H9 (cell line): ENCODE data around the gene GNB1L. TPM values are rescaled to one million over a fixed set of nuclear protein-coding genes. Genes with fewer than 3 reads are reported as not detected.

Experiments used
- DNase-seq: peaks from one replicate; pipeline ENCODE4 v3.0.0-alpha.2; 2017
- H2AFZ ChIP-seq: one replicate; pipeline ENCODE4 v1.6.1; 2013; ENCODE audit warnings: mild to moderate bottlenecking, low read length, control low read depth, moderate library complexity
- H2AK5ac ChIP-seq: 2 replicates; pipeline ENCODE4 v1.6.1; 2013; ENCODE audit warnings: low read length, control low read depth, mixed read lengths; ENCODE audit not compliant: insufficient read length
- H2BK120ac ChIP-seq: one replicate; pipeline ENCODE4 v1.6.1; 2013; ENCODE audit warnings: low read depth, mild to moderate bottlenecking, low read length, control low read depth, inconsistent platforms; ENCODE audit not compliant: poor library complexity, severe bottlenecking
- H2BK12ac ChIP-seq: 2 replicates; pipeline ENCODE4 v1.6.1; 2013; ENCODE audit warnings: low read length, control low read depth, mixed read lengths, low read depth; ENCODE audit not compliant: insufficient read length
- H2BK15ac ChIP-seq: 2 replicates; pipeline ENCODE4 v1.6.1; 2013; ENCODE audit warnings: low read depth, low read length, control low read depth
- H2BK20ac ChIP-seq: one replicate; pipeline ENCODE4 v1.6.1; 2013; ENCODE audit warnings: low read depth, mild to moderate bottlenecking, low read length, control low read depth, inconsistent platforms; ENCODE audit not compliant: poor library complexity, severe bottlenecking
- H2BK5ac ChIP-seq: 2 replicates; pipeline ENCODE4 v1.6.1; 2013; ENCODE audit warnings: low read length, control low read depth, mixed read lengths; ENCODE audit not compliant: insufficient read length
- H3K14ac ChIP-seq: 2 replicates; pipeline ENCODE4 v1.6.1; 2013; ENCODE audit warnings: low read length, control low read depth; ENCODE audit not compliant: insufficient read depth
- H3K18ac ChIP-seq: 2 replicates; pipeline ENCODE4 v1.6.1; 2013; ENCODE audit warnings: low read depth, mild to moderate bottlenecking, mixed read lengths, low read length, control low read depth; ENCODE audit not compliant: insufficient read length
- H3K23ac ChIP-seq: 2 replicates; pipeline ENCODE4 v1.6.1; 2013; ENCODE audit warnings: low read length, control low read depth, mixed read lengths, low read depth; ENCODE audit not compliant: insufficient read length
- H3K23me2 ChIP-seq: 2 replicates; pipeline ENCODE4 v1.6.1; 2013; ENCODE audit warnings: low read depth, mild to moderate bottlenecking, mixed read lengths, low read length, control low read depth; ENCODE audit not compliant: insufficient read length, poor library complexity, severe bottlenecking
- H3K27ac ChIP-seq: 2 replicates; pipeline ENCODE4 v1.5.1; 2013; ENCODE audit warnings: low read length, control low read depth, mixed read lengths, low read depth; ENCODE audit not compliant: insufficient read length
- H3K27me3 ChIP-seq: 2 replicates; pipeline ENCODE4 v1.6.1; 2013; ENCODE audit warnings: low read length, control low read depth, inconsistent platforms; ENCODE audit not compliant: insufficient read depth
- H3K4ac ChIP-seq: 2 replicates; pipeline ENCODE4 v1.6.1; 2013; ENCODE audit warnings: low read depth, mild to moderate bottlenecking, control low read depth, inconsistent platforms, low read length, moderate library complexity
- H3K4me1 ChIP-seq: 2 replicates; pipeline ENCODE4 v1.6.1; 2013; ENCODE audit warnings: low read length, control low read depth, inconsistent platforms; ENCODE audit not compliant: insufficient read depth
- H3K4me2 ChIP-seq: 2 replicates; pipeline ENCODE4 v1.6.1; 2013; ENCODE audit warnings: low read length, control low read depth, mixed read lengths; ENCODE audit not compliant: insufficient read length, insufficient read depth
- H3K56ac ChIP-seq: 2 replicates; pipeline ENCODE4 v1.6.1; 2013; ENCODE audit warnings: low read depth, mild to moderate bottlenecking, mixed read lengths, low read length, control low read depth; ENCODE audit not compliant: insufficient read length
- H3K79me1 ChIP-seq: 2 replicates; pipeline ENCODE4 v1.6.1; 2013; ENCODE audit warnings: low read depth, mild to moderate bottlenecking, moderate library complexity, low read length, control low read depth, inconsistent platforms; ENCODE audit not compliant: insufficient read depth, poor library complexity, severe bottlenecking
- H3K79me2 ChIP-seq: 2 replicates; pipeline ENCODE4 v1.6.1; 2013; ENCODE audit warnings: low read length, control low read depth, inconsistent platforms; ENCODE audit not compliant: insufficient read depth
- H3K9ac ChIP-seq: 2 replicates; pipeline ENCODE4 v1.6.1; 2013; ENCODE audit warnings: low read length, control low read depth, mixed read lengths; ENCODE audit not compliant: insufficient read length; ENCODE audit errors: extremely low read depth
- H3K9me3 ChIP-seq: one replicate; pipeline ENCODE4 v1.6.1; 2013; ENCODE audit warnings: low read depth, low read length, inconsistent platforms; ENCODE audit not compliant: control insufficient read depth
- H3T11ph ChIP-seq: one replicate; pipeline ENCODE4 v1.6.1; 2013; ENCODE audit warnings: mild to moderate bottlenecking, low read length, control low read depth, inconsistent platforms
- H4K20me1 ChIP-seq: one replicate; pipeline ENCODE4 v1.6.1; 2013; ENCODE audit not compliant: control insufficient read depth, insufficient read length, insufficient read depth
- H4K5ac ChIP-seq: 2 replicates; pipeline ENCODE4 v1.6.1; 2013; ENCODE audit warnings: low read depth, mild to moderate bottlenecking, mixed read lengths, low read length, control low read depth; ENCODE audit not compliant: insufficient read length
- H4K8ac ChIP-seq: replicated peaks from 2 replicates; pipeline ENCODE4 v1.6.1; 2013; ENCODE audit warnings: low read length, control low read depth, mixed read lengths, low read depth; ENCODE audit not compliant: insufficient read length
- H4K91ac ChIP-seq: 2 replicates; pipeline ENCODE4 v1.6.1; 2013; ENCODE audit warnings: low read depth, mild to moderate bottlenecking, moderate library complexity, mixed read lengths, low read length, control low read depth; ENCODE audit not compliant: insufficient read length
- H3K27ac Mint-ChIP-seq, 3 experiments: 2 replicates in 2 of 3; 3 replicates in 1 of 3; pipeline ENCODE4 v1.8.0; 2020 to 2021; ENCODE audit warnings: mixed read lengths in 3 of 3, mild to moderate bottlenecking in 1 of 3, moderate library complexity in 1 of 3
- H3K27me3 Mint-ChIP-seq: 2 replicates; pipeline ENCODE4 v1.8.0; 2021; ENCODE audit warnings: low read depth, mild to moderate bottlenecking, moderate library complexity, mixed read lengths
- H3K36me3 Mint-ChIP-seq, 3 experiments: 2 replicates in 2 of 3; 3 replicates in 1 of 3; pipeline ENCODE4 v1.8.0; 2020 to 2021; ENCODE audit warnings: low read depth in 3 of 3, mixed read lengths in 3 of 3; ENCODE audit not compliant: insufficient read depth in 1 of 3
- H3K4me1 Mint-ChIP-seq, 2 experiments: 2 replicates each; pipeline ENCODE4 v1.8.0; 2020; ENCODE audit warnings: mixed read lengths in 2 of 2
- H3K4me3 Mint-ChIP-seq, 2 experiments: 2 replicates in 1 of 2; 3 replicates in 1 of 2; pipeline ENCODE4 v1.8.0; 2020 to 2021; ENCODE audit warnings: mild to moderate bottlenecking in 2 of 2, mixed read lengths in 2 of 2, moderate library complexity in 1 of 2
- H3K9me3 Mint-ChIP-seq, 2 experiments: 2 replicates in 1 of 2; 3 replicates in 1 of 2; pipeline ENCODE4 v1.8.0; 2020; ENCODE audit warnings: mild to moderate bottlenecking in 2 of 2, mixed read lengths in 2 of 2, moderate library complexity in 1 of 2
- WGBS: extraction: QIAGEN DNeasy Blood & Tissue Kit; methylation state at CpG from one replicate; pipeline ENCODE4 v1.1.7; 2013; ENCODE audit warnings: missing lambda C conversion rate, low lambda C conversion rate, mixed read lengths; ENCODE audit not compliant: insufficient read length; ENCODE audit errors: extremely low coverage; 5-methylcytosine and 5-hydroxymethylcytosine counted together
- total RNA-seq: library from RNA; stranded (reverse); gene quantifications from 2 replicates; pipeline ENCODE4 v1.2.1, GENCODE V29; 2021
- TF ChIP-seq, protein P1 (sequence below): fragments of 200-600 bp; sonication (generic); conservative IDR thresholded peaks from 3 replicates; pipeline ENCODE4 v1.8.0; 2021; ENCODE audit warnings: antibody characterized with exemption, mild to moderate bottlenecking

GNB1L gene
- total RNA-seq, 1 experiment from 2014 or later = 22.4 TPM

DNA sequence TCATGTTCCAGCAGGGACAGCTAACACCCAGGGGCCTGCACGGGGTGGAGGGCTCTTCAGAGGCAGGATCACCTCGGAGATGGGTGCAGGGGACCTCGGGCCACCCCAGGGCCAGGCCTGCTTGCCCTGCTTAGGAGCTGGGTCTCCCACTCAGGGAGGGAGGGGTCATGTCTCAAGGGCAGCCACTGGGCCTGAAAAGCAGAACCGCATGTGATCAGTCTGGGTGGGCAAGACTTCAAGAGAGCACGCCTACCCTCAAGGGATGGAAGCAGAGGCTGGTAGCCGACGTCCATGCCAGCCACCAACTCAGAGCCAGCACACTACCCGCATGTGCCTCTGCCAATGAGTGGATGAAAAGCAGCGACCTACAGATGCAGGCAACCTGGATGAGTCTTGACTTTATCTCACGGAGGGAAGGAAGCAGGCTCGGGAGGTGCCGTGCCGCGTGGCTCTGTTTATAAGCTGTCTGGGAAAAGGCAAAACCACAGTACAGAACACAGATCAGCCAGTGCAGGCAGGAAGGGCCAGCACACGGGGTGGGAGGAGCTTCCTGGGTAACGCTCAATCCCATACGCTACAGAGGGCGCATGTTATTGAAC is 78.1 kb downstream of the GNB1L start:
- H3K14ac ChIP-seq = no peak overlapping the region
- H3K36me3 Mint-ChIP-seq = no peaks in the 10 kb centered on the region
- H2BK120ac ChIP-seq = no peak overlapping the region
- no peak overlapping the region for H2BK5ac ChIP-seq
- no peak overlapping the region for H3K4me3 Mint-ChIP-seq
- H3T11ph ChIP-seq = no peak overlapping the region
- no peak overlapping the region for H3K4me2 ChIP-seq
- H4K8ac ChIP-seq = no peak overlapping the region
- no peak overlapping the region for H3K23ac ChIP-seq
- no peaks in the 10 kb centered on the region for H3K4me1 ChIP-seq
- H2BK20ac ChIP-seq = no peak overlapping the region
- no peak overlapping the region for H4K5ac ChIP-seq
- H2BK12ac ChIP-seq = no peak overlapping the region
- H3K9ac ChIP-seq = no peak overlapping the region
- no peak overlapping the region for H2BK15ac ChIP-seq
- no peaks in the 10 kb centered on the region for H3K9me3 ChIP-seq
- no peak for DNase-seq
- no peak overlapping the region for H3K56ac ChIP-seq
- peaks cover 61% of the 10 kb centered on the region for H3K27me3 Mint-ChIP-seq
- H3K18ac ChIP-seq = no peak overlapping the region
- no peak overlapping the region for H3K4ac ChIP-seq
- no CpG with 5 or more reads among the region's 18 CpGs for WGBS
- no peaks in the 10 kb centered on the region for H3K79me1 ChIP-seq
- no peaks in the 10 kb centered on the region for H3K27me3 ChIP-seq
- no peaks in the 10 kb centered on the region for H3K79me2 ChIP-seq
- no peak overlapping the region for H4K91ac ChIP-seq
- H3K9me3 Mint-ChIP-seq = no peaks in the 10 kb centered on the region
- H3K4me1 Mint-ChIP-seq = peaks cover 9 to 10% of the 10 kb centered on the region in 2 experiments
- TF ChIP-seq, protein P1, sequence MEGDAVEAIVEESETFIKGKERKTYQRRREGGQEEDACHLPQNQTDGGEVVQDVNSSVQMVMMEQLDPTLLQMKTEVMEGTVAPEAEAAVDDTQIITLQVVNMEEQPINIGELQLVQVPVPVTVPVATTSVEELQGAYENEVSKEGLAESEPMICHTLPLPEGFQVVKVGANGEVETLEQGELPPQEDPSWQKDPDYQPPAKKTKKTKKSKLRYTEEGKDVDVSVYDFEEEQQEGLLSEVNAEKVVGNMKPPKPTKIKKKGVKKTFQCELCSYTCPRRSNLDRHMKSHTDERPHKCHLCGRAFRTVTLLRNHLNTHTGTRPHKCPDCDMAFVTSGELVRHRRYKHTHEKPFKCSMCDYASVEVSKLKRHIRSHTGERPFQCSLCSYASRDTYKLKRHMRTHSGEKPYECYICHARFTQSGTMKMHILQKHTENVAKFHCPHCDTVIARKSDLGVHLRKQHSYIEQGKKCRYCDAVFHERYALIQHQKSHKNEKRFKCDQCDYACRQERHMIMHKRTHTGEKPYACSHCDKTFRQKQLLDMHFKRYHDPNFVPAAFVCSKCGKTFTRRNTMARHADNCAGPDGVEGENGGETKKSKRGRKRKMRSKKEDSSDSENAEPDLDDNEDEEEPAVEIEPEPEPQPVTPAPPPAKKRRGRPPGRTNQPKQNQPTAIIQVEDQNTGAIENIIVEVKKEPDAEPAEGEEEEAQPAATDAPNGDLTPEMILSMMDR = no peak
- no peaks in the 10 kb centered on the region for H4K20me1 ChIP-seq
- H3K27ac ChIP-seq = no peak overlapping the region
- no peaks in the 10 kb centered on the region for H3K23me2 ChIP-seq
- no peak overlapping the region for H2AK5ac ChIP-seq
- H3K27ac Mint-ChIP-seq = no peak overlapping the region
- no peak overlapping the region for H2AFZ ChIP-seq
